ENCODE results near the gene ADAMTS3.
A peak's percentile ranks its signal among the peaks of the same experiment; 100 is the strongest.

Gene ADAMTS3

DNA sequence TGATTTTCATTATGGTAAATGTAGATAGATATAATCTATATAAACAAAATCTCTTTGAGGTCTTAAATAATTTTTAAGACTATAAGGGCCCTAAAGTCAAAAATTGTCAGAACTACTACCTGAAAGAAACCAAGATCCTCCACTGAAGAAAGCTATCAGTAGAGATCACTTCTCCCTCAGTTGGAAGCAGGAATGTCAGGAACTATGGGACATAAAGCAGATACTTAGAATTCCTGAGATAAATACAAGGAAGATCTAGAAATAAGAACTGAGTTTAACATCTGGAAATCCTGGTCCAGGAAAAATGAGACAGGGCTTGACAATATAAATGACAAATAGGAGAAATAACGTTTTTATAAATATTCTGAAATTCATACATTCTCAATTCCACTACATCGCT is 97.2 kb downstream of the ADAMTS3 start:
- ChIA-PET CTCF (no interaction called here), POLR2A (ENCODE audit: low non-redundant PET) (interaction anchor here (1.2 kb wide), 1 partner anchor 508 kb away, joined by 3 read pairs; no protein-coding TSS in a partner anchor)
- DNase-seq (ENCODE audit: low spot score) = no peak
- TF ChIP-seq, protein P1, sequence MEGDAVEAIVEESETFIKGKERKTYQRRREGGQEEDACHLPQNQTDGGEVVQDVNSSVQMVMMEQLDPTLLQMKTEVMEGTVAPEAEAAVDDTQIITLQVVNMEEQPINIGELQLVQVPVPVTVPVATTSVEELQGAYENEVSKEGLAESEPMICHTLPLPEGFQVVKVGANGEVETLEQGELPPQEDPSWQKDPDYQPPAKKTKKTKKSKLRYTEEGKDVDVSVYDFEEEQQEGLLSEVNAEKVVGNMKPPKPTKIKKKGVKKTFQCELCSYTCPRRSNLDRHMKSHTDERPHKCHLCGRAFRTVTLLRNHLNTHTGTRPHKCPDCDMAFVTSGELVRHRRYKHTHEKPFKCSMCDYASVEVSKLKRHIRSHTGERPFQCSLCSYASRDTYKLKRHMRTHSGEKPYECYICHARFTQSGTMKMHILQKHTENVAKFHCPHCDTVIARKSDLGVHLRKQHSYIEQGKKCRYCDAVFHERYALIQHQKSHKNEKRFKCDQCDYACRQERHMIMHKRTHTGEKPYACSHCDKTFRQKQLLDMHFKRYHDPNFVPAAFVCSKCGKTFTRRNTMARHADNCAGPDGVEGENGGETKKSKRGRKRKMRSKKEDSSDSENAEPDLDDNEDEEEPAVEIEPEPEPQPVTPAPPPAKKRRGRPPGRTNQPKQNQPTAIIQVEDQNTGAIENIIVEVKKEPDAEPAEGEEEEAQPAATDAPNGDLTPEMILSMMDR (conservative IDR thresholded peaks at IDR 0.05; ENCODE audit: low read depth) = no peak
- H3K27ac ChIP-seq = no peak overlapping the region

DNA sequence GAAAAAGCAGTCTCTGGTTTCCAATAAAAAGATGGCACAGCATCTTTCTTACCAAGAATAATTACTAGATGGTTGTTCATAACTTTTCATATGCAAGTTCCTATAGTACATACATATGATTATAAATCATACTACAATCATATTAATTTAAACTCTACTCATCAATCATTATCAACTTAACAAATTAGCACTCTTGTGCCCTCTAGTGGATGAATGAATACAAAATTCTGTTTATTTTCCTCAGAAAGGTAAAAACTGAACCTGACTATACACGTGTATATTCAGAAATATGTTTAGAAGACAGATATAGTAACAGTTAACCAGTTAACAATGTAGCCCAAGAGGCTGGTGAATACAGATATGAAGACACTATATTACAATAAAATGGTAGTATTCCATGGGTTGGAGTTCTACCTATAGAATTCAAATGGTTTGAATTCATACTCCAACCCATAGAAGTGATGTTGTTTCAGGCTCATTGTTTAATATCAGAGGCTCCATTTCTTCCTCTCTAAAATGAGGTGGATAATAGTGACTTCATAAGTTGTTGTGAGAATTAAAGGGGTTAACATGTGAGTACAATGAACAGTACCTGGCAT is 100.0 kb downstream of the ADAMTS3 start:
- DNase-seq (ENCODE audit: low spot score) = peak; percentile 21
- TF ChIP-seq, protein P1 (conservative IDR thresholded peaks at IDR 0.05; ENCODE audit: low read depth) = peak; percentile 62
- CTCF ChIA-PET = interaction anchor here (0.9 kb wide), 1 partner anchor 482 kb away, joined by 3 read pairs; no protein-coding TSS in a partner anchor
- H3K27ac ChIP-seq = no peak overlapping the region
- POLR2A ChIA-PET (ENCODE audit: low non-redundant PET) = no interaction called here

DNA sequence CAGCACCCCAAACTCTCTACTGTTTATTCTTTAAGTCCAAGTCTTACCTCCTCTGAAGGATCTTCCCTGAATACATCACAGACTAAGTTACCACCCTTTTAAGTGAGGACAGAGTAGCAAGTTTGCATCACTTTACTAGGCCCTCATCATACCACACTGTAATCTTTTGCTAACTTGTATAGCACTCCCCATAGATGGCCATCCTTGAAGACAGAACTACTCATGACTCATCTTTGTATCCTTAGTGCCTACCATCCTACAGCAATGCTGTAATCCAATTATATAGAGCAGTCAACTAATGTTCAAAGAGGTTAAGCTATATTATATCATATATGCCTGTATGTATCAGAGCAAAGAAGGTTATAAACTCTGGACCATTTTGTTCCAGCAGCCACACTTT is 101.4 kb downstream of the ADAMTS3 start:
- POLR2A ChIA-PET (ENCODE audit: low non-redundant PET) = no interaction called here
- TF ChIP-seq, protein P1 (conservative IDR thresholded peaks at IDR 0.05; ENCODE audit: low read depth) = no peak
- no peak for DNase-seq (ENCODE audit: low spot score)
- H3K27ac ChIP-seq = no peak overlapping the region
- CTCF ChIA-PET = interaction anchor here (0.7 kb wide), 1 partner anchor 730 kb away, joined by 3 read pairs; no protein-coding TSS in a partner anchor

DNA sequence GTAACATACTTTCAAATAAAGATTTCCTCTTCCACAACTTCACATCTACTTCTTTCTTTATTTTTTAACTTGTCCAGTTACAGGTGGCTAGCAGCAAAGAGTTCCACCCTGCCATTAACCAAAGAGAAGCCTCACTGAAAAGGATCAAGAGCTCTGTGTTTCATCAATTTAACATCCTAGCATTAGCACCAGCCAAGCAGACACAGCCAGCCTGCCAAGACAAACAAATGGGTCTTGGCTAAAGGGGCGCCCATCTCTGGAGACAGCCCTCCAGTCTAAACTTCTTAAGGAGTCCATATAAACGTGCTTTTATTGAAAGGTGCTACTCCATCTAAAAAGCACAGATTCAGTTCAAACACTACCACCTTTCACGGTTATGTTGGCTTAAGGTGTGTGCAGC is 105.3 kb downstream of the ADAMTS3 start:
- no peak overlapping the region for H3K27ac ChIP-seq
- TF ChIP-seq, protein P1 (conservative IDR thresholded peaks at IDR 0.05; ENCODE audit: low read depth) = no peak
- ChIA-PET POLR2A (ENCODE audit: low non-redundant PET) (no interaction called here), CTCF (interaction anchor here (0.8 to 1.6 kb wide), 2 partner anchors 43 to 137 kb away, joined by 3 to 5 read pairs; no protein-coding TSS in a partner anchor)
- DNase-seq (ENCODE audit: low spot score) = no peak

DNA sequence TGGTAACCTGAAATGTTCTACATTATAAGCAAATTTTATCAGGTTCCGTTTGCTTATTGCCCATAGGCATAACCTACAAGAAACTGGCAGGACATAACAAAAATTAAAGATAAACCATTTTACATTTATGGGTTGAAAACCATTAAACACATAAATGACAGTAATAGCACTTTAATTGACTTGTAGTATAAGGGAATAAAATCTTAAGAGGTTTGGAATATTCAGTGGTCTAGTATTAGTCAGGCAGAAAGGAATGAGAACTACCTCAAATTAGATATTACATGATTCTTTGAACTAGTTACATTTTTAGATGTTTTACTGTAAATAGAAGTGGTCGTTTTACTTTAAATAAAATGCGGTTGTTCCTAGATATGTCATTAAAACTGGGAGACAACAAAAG is 111.9 kb downstream of the ADAMTS3 start:
- no peak overlapping the region for H3K27ac ChIP-seq
- DNase-seq (ENCODE audit: low spot score) = no peak
- ChIA-PET POLR2A (ENCODE audit: low non-redundant PET) (no interaction called here), CTCF (no interaction called here)
- TF ChIP-seq, protein P1 (conservative IDR thresholded peaks at IDR 0.05; ENCODE audit: low read depth) = no peak

DNA sequence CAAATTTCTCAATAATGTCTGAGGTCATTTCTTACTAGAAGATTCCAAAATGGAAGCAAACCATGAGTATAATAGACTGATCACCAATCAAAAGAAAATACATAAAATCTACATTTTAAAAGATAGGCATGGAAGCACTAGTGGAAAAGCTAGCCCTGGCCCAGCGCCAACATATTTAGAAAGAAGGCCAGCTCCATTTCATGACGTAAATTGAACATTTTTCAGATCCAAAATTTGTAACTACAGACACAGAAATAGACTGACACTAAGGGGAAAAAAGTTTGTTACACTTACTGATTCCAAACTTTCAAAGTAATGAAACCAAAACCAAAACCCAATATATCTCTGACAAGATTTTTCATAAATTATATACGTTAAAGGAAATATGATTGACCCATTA is 117.7 kb downstream of the ADAMTS3 start:
- ChIA-PET CTCF (interaction anchor here (0.6 kb wide), 1 partner anchor 23 kb away, joined by 3 read pairs; no protein-coding TSS in a partner anchor), POLR2A (ENCODE audit: low non-redundant PET) (no interaction called here)
- H3K27ac ChIP-seq = no peak overlapping the region
- TF ChIP-seq, protein P1 (conservative IDR thresholded peaks at IDR 0.05; ENCODE audit: low read depth) = no peak
- no peak for DNase-seq (ENCODE audit: low spot score)
